ENCODE data around the gene COX5A.
A peak's percentile ranks its signal among the peaks of the same experiment; 100 is the strongest.
"Not testable (repeated sequence)": the region's sequence is repeated elsewhere in the genome, so short reads cannot be mapped to it uniquely, and the experiment has no call there.

Gene COX5A

DNA sequence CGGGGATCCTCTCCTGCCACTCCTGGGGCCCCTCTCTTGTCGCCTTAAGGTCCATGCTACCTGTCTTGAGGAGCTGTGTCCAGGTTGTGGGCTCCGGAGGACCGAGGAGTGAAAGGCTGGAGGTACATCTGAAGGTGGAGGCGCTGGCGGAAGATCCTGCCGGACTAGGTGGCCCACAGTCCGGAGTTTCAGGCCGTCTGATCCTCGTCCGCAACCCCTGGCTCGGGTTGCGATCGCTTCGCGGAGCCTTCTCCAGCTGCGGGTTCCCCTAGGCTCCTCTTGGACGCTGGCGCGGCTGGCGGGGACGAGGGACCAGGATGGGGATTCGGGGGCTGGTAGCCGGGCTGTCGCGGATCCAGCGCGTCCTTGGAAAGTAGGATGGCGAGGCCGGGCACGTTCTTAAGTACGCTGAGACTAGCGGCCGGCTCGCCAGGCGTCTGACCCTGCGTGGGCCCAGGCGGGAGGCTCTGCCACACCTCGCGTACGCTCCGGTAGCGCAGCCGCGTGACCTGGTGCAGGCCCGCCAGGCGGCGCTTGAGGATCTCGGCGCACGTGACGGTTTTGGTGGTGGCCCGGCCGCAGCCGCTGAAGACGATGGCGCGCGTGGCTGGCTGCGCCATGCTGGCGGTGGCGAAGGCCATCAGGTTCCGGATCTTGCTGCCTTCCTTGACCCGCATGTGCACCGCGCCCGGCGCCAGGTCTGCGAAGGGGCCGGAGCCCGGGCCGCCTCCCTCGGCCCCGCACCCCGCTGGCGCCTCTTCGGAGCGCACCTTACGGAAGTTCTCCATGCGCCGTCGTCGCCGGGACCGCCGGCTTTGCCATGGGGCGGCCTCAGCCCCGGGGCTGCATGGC, 18.1 kb upstream of the COX5A start:
- Histone ChIP-seq H3K36me3 (ENCODE audit: insufficient read depth, insufficient read length, low read length) (no peaks in the 10 kb centered on the region), H3K9me3 (ENCODE audit: insufficient read depth, low read length) (no peaks in the 10 kb centered on the region), H3K4me3 (ENCODE audit: insufficient read length, low read depth) (peak overlapping the region; percentile 82), H3K9ac (ENCODE audit: insufficient read length, low read depth) (peak overlapping the region; percentile 92), H3K4me1 (ENCODE audit: insufficient read depth, insufficient read length) (peaks cover 18% of the 10 kb centered on the region), H3K27me3 (ENCODE audit: insufficient read depth, insufficient read length) (peaks cover 30% of the 10 kb centered on the region)
- TF ChIP-seq SUZ12 (IDR thresholded peaks at IDR 0.05; ENCODE audit: extremely low read depth, insufficient read depth, insufficient read length) = no peak
- no peak for TF ChIP-seq ZNF274 (IDR thresholded peaks at IDR 0.05; ENCODE audit: low read depth, low read length)
- TF ChIP-seq YY1 (IDR thresholded peaks at IDR 0.05; ENCODE audit: insufficient read depth, insufficient read length) = no peak
- peak; percentile 39 for DNase-seq (ENCODE audit: low read depth, low spot score)

GRCh38 chr15:74955017-74955416, 17.1 kb upstream of the COX5A start:
- peaks cover 22% of the 10 kb centered on the region for H3K27me3 ChIP-seq (ENCODE audit: insufficient read depth, insufficient read length)
- H3K9me3 ChIP-seq (ENCODE audit: insufficient read depth, low read length) = no peaks in the 10 kb centered on the region
- DNase-seq (ENCODE audit: low read depth, low spot score) = no peak
- peaks cover 23% of the 10 kb centered on the region for H3K4me1 ChIP-seq (ENCODE audit: insufficient read depth, insufficient read length)
- peak overlapping the region; percentile 82 for H3K4me3 ChIP-seq (ENCODE audit: insufficient read length, low read depth)
- TF ChIP-seq ZNF274 (IDR thresholded peaks at IDR 0.05; ENCODE audit: low read depth, low read length) (no peak), SUZ12 (IDR thresholded peaks at IDR 0.05; ENCODE audit: extremely low read depth, insufficient read depth, insufficient read length) (no peak), YY1 (IDR thresholded peaks at IDR 0.05; ENCODE audit: insufficient read depth, insufficient read length) (no peak)
- no peaks in the 10 kb centered on the region for H3K36me3 ChIP-seq (ENCODE audit: insufficient read depth, insufficient read length, low read length)
- peak overlapping the region; percentile 92 for H3K9ac ChIP-seq (ENCODE audit: insufficient read length, low read depth)

DNA sequence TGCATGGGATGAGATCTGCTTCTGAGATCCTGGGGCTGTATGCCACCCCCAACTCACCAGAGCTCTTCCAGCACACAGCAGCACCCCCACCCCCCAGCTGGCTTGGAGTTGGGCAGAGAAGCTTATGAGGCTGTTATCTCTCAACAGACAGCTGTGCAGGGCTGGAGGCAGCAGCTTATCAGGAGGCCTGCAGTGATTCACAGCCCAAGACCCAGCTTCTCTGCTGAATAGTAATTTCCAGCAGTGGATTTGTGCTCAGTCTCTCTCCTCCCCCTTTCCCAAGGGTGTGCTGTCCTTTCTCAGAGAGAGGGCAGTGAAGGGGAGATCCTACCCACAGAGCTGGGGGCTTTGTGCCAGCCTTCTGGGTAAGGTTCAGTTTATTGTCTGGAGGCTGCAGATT, 16.6 kb upstream of the COX5A start:
- Histone ChIP-seq H3K36me3 (ENCODE audit: insufficient read depth, insufficient read length, low read length) (no peaks in the 10 kb centered on the region), H3K9ac (ENCODE audit: insufficient read length, low read depth) (peak overlapping the region; percentile 92), H3K4me3 (ENCODE audit: insufficient read length, low read depth) (peak overlapping the region; percentile 82), H3K27me3 (ENCODE audit: insufficient read depth, insufficient read length) (peaks cover 17% of the 10 kb centered on the region), H3K4me1 (ENCODE audit: insufficient read depth, insufficient read length) (peaks cover 23% of the 10 kb centered on the region), H3K9me3 (ENCODE audit: insufficient read depth, low read length) (no peaks in the 10 kb centered on the region)
- no peak for DNase-seq (ENCODE audit: low read depth, low spot score)
- TF ChIP-seq YY1 (IDR thresholded peaks at IDR 0.05; ENCODE audit: insufficient read depth, insufficient read length) (no peak), SUZ12 (IDR thresholded peaks at IDR 0.05; ENCODE audit: extremely low read depth, insufficient read depth, insufficient read length) (no peak), ZNF274 (IDR thresholded peaks at IDR 0.05; ENCODE audit: low read depth, low read length) (no peak)

DNA sequence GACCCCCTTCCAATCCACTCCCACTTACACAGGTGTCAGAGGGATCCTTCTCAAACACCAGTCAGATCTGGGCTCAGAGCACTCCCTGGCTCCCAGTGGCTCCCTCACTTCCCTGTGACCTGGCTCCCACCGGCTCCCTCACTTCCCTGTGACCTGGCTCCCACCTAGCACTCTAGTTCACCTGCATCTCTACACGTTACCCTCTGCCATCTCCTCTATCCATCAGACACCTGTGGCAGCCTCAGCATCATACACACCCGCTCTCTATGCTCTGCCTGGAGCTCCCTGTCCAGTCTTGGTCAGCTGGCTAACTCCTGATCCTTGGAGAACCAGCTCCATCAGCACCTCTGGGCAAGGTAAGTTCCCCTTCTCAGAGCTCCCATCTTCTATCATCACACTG, 13.1 kb upstream of the COX5A start:
- Histone ChIP-seq H3K4me3 (ENCODE audit: insufficient read length, low read depth) (no peak overlapping the region), H3K27me3 (ENCODE audit: insufficient read depth, insufficient read length) (peaks cover 8% of the 10 kb centered on the region), H3K9me3 (ENCODE audit: insufficient read depth, low read length) (no peaks in the 10 kb centered on the region), H3K36me3 (ENCODE audit: insufficient read depth, insufficient read length, low read length) (no peaks in the 10 kb centered on the region), H3K9ac (ENCODE audit: insufficient read length, low read depth) (no peak overlapping the region), H3K4me1 (ENCODE audit: insufficient read depth, insufficient read length) (peaks cover 18% of the 10 kb centered on the region)
- TF ChIP-seq SUZ12 (IDR thresholded peaks at IDR 0.05; ENCODE audit: extremely low read depth, insufficient read depth, insufficient read length) (no peak), ZNF274 (IDR thresholded peaks at IDR 0.05; ENCODE audit: low read depth, low read length) (no peak)
- DNase-seq (ENCODE audit: low read depth, low spot score) = no peak

- no peak for TF ChIP-seq ZNF274 (IDR thresholded peaks at IDR 0.05; ENCODE audit: low read depth, low read length)
- Histone ChIP-seq H3K4me1 (ENCODE audit: insufficient read depth, insufficient read length) (peaks cover 18% of the 10 kb centered on the region), H3K9me3 (ENCODE audit: insufficient read depth, low read length) (no peaks in the 10 kb centered on the region), H3K27me3 (ENCODE audit: insufficient read depth, insufficient read length) (peaks cover 3% of the 10 kb centered on the region), H3K9ac (ENCODE audit: insufficient read length, low read depth) (no peak overlapping the region), H3K4me3 (ENCODE audit: insufficient read length, low read depth) (no peak overlapping the region), H3K36me3 (ENCODE audit: insufficient read depth, insufficient read length, low read length) (no peaks in the 10 kb centered on the region)
- peak; percentile 84 for DNase-seq (ENCODE audit: low read depth, low spot score)
Measured at GRCh38 chr15:74950078-74950908, 12.4 kb upstream of the COX5A start.

DNA sequence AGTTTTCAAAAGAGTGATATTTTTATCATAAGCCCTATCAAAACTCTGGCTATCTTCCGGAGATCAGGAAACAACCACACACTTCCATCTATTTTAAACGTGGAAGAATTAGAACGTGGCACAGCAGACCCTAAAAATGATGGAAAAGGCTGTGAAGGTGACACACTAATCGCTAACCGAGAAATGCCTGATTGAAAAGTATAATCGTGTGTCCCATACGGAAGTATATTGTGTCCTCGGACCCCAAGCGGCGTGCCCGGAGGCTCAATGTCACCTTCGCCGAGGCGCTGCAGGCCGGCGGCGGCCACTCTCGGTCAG, 642 bp downstream of the COX5A start:
- no peaks in the 10 kb centered on the region for H3K4me1 ChIP-seq (ENCODE audit: insufficient read depth, insufficient read length)
- H3K36me3 ChIP-seq (ENCODE audit: insufficient read depth, insufficient read length, low read length) = peaks cover 9% of the 10 kb centered on the region
- TF ChIP-seq YY1 (IDR thresholded peaks at IDR 0.05; ENCODE audit: insufficient read depth, insufficient read length) (no peak), SUZ12 (IDR thresholded peaks at IDR 0.05; ENCODE audit: extremely low read depth, insufficient read depth, insufficient read length) (no peak)
- H3K9me3 ChIP-seq (ENCODE audit: insufficient read depth, low read length) = no peaks in the 10 kb centered on the region
- peak overlapping the region; percentile 96 for H3K9ac ChIP-seq (ENCODE audit: insufficient read length, low read depth)
- H3K4me3 ChIP-seq (ENCODE audit: insufficient read length, low read depth) = peak overlapping the region; percentile 93
- H3K27me3 ChIP-seq (ENCODE audit: insufficient read depth, insufficient read length) = no peaks in the 10 kb centered on the region
- no peak for DNase-seq (ENCODE audit: low read depth, low spot score)

GRCh38 chr15:74935193-74935592, 2.7 kb downstream of the COX5A start:
- not testable (repeated sequence) for H3K27me3 ChIP-seq (ENCODE audit: insufficient read depth, insufficient read length); H3K9ac ChIP-seq (ENCODE audit: insufficient read length, low read depth); H3K4me3 ChIP-seq (ENCODE audit: insufficient read length, low read depth); H3K9me3 ChIP-seq (ENCODE audit: insufficient read depth, low read length); H3K4me1 ChIP-seq (ENCODE audit: insufficient read depth, insufficient read length)
- peak; percentile 44 for DNase-seq (ENCODE audit: low read depth, low spot score)
- peaks cover 23% of the 10 kb centered on the region for H3K36me3 ChIP-seq (ENCODE audit: insufficient read depth, insufficient read length, low read length)
